Endothelial cell of umbilical vein (primary cell): ENCODE results near the gene XRN1. TPM values are rescaled to one million over a fixed set of nuclear protein-coding genes. Genes with fewer than 3 reads are reported as not detected.

ENCODE experiments used
- BruUV-seq: library from RNA; stranded (reverse); fragments of 400-500 nt; replicated peaks from 2 replicates; lab custom pipeline; 2021; lab: Mats Ljungman, UMichigan
- CTCF ChIA-PET: fragments of 300-600, 350-600 bp; sonication (Branson Sonifier 250); formaldehyde crosslinking; loops from one replicate; lab custom pipeline; 2021; ENCODE audit warnings: antibody characterized with exemption, inconsistent platforms; lab: Charles Lee
- POLR2A ChIA-PET: fragments of 300-600, 350-600 bp; sonication (Branson Sonifier 250); formaldehyde crosslinking; loops from one replicate; lab custom pipeline; 2021; ENCODE audit warnings: antibody characterized with exemption, inconsistent platforms; lab: Charles Lee
- DNase-seq: peaks from one replicate; pipeline ENCODE4 v3.0.0-alpha.2; 2011; ENCODE audit warnings: low read depth, low spot score
- FAIRE-seq: peaks from 2 replicates; lab custom pipeline; 2011; peaks lifted over from hg19 to GRCh38; lab: Jason Lieb, UNC
- H2AFZ ChIP-seq: 2 replicates; pipeline ENCODE4 v1.6.0; 2012; ENCODE audit warnings: low read depth, low read length, control low read depth, inconsistent platforms
- H3K27ac ChIP-seq: 2 replicates; pipeline ENCODE4 v1.5.1; 2011; ENCODE audit warnings: low read depth, mild to moderate bottlenecking, control low read depth, low read length, moderate library complexity; ENCODE audit not compliant: insufficient read depth
- H3K27me3 ChIP-seq, 2 experiments: 2 replicates each; pipeline versions ENCODE4 v1.6.0 to v1.6.1; 2011; ENCODE audit warnings: low read length in 2 of 2, mixed read lengths in 1 of 2; ENCODE audit not compliant: control insufficient read depth in 2 of 2, insufficient read depth in 2 of 2
- H3K36me3 ChIP-seq, 2 experiments: 2 replicates in 1 of 2; 3 replicates in 1 of 2; pipeline ENCODE4 v1.5.1; 2011; ENCODE audit warnings: low read length in 2 of 2, mild to moderate bottlenecking in 1 of 2, moderate library complexity in 1 of 2; ENCODE audit not compliant: control insufficient read depth in 2 of 2, insufficient read depth in 2 of 2; ENCODE audit errors: extremely low read depth in 1 of 2
- H3K4me1 ChIP-seq: 3 replicates; pipeline ENCODE4 v1.5.1; 2011; ENCODE audit warnings: mild to moderate bottlenecking, low read length; ENCODE audit not compliant: control insufficient read depth, insufficient read depth; ENCODE audit errors: extremely low read depth
- H3K4me2 ChIP-seq: 2 replicates; pipeline ENCODE4 v1.6.1; 2011; ENCODE audit warnings: low read length, control low read depth, mixed read lengths; ENCODE audit not compliant: insufficient read depth
- H3K4me3 ChIP-seq, 3 experiments: fragments of 200-600 bp in 1 of 3; sonication (generic), shearing (Covaris generic) in 1 of 3; replicated peaks in 1 of 3; 2 replicates each; pipeline ENCODE4 v1.5.1; 2011 to 2016; ENCODE audit warnings: control low read depth in 3 of 3, low read length in 3 of 3, mild to moderate bottlenecking in 2 of 3, inconsistent platforms in 1 of 3, low read depth in 1 of 3, moderate library complexity in 1 of 3; ENCODE audit not compliant: insufficient read depth in 1 of 3
- H3K79me2 ChIP-seq: 2 replicates; pipeline ENCODE4 v1.6.0; 2012; ENCODE audit warnings: low read length, inconsistent platforms; ENCODE audit not compliant: control insufficient read depth, insufficient read depth
- H3K9ac ChIP-seq: replicated peaks from 2 replicates; pipeline ENCODE3; 2011; ENCODE audit warnings: low read length, control low read depth; ENCODE audit not compliant: insufficient read depth; ENCODE audit errors: extremely low read depth
- H3K9me1 ChIP-seq: replicated peaks from 3 replicates; pipeline ENCODE4 v1.6.0; 2011; ENCODE audit warnings: mild to moderate bottlenecking, low read length; ENCODE audit not compliant: control insufficient read depth, insufficient read depth; ENCODE audit errors: extremely low read depth
- H3K9me3 ChIP-seq: replicated peaks from 2 replicates; pipeline ENCODE4 v1.5.1; 2012; ENCODE audit warnings: low read length, inconsistent platforms; ENCODE audit not compliant: control insufficient read depth, insufficient read depth
- H4K20me1 ChIP-seq: replicated peaks from 2 replicates; pipeline ENCODE3; 2011; ENCODE audit warnings: mild to moderate bottlenecking, low read length; ENCODE audit not compliant: control insufficient read depth, insufficient read depth; ENCODE audit errors: extremely low read depth
- CTCF ChIP-seq, 2 donors: IDR thresholded peaks; 1 replicate in 1 of 2; 2 replicates in 1 of 2; pipeline ENCODE4 v1.5.1; 2011; ENCODE audit warnings: low read length in 2 of 2, mild to moderate bottlenecking in 2 of 2, moderate library complexity in 2 of 2, control low read depth in 1 of 2, inconsistent platforms in 1 of 2, low read depth in 1 of 2; ENCODE audit not compliant: insufficient read depth in 1 of 2; ENCODE audit errors: extremely low read depth in 1 of 2
- EZH2 ChIP-seq: IDR thresholded peaks from 2 replicates; pipeline ENCODE4 v1.6.1; 2012; ENCODE audit warnings: borderline replicate concordance, low read depth, mild to moderate bottlenecking, moderate library complexity, low read length, inconsistent platforms; ENCODE audit not compliant: severe bottlenecking
- FOS ChIP-seq: IDR thresholded peaks from 2 replicates; pipeline ENCODE4 v1.6.1; 2011; ENCODE audit warnings: mild to moderate bottlenecking, low read length, moderate library complexity, borderline replicate concordance; ENCODE audit not compliant: insufficient read depth
- GATA2 ChIP-seq: IDR thresholded peaks from 2 replicates; pipeline ENCODE4 v1.7.0; 2011; ENCODE audit warnings: low read depth, mild to moderate bottlenecking, moderate library complexity, mixed read lengths, low read length; ENCODE audit not compliant: insufficient read length, insufficient read depth
- JUN ChIP-seq: IDR thresholded peaks from 2 replicates; pipeline ENCODE4 v1.6.1; 2011; ENCODE audit warnings: borderline replicate concordance, low read depth; ENCODE audit not compliant: insufficient read length, insufficient read depth
- MAX ChIP-seq: IDR thresholded peaks from 2 replicates; pipeline ENCODE4 v1.6.1; 2011; ENCODE audit not compliant: insufficient read depth, insufficient read length
- MYC ChIP-seq: IDR thresholded peaks from one replicate; pipeline ENCODE4 v1.6.1; 2011; ENCODE audit warnings: mild to moderate bottlenecking, low read depth, low read length
- POLR2A ChIP-seq: IDR thresholded peaks from 2 replicates; pipeline ENCODE4 v1.6.1; 2012; ENCODE audit warnings: low read depth, mild to moderate bottlenecking, control low read depth, low read length
- POLR2AphosphoS5 ChIP-seq: IDR thresholded peaks from 2 replicates; pipeline ENCODE4 v1.6.1; 2012; ENCODE audit warnings: low read depth, mild to moderate bottlenecking, control low read depth, low read length, moderate library complexity; ENCODE audit not compliant: insufficient read depth
- dilution Hi-C: fragments of 300-500 bp; cut with MboI; formaldehyde crosslinking; loops from one replicate; pipeline ENCODE4 v1.15.0; 2019; ENCODE audit warnings: low sequenced_read_pairs; ENCODE audit not compliant: extremely low pct_ligation_motif_present
- intact Hi-C: fragments of 100-400 bp; cut with micrococcal nuclease; formaldehyde crosslinking; loops from one replicate; pipeline ENCODE4 v1.10.0; 2022
- polyA plus RNA-seq, 4 experiments: library from polyadenylated mRNA; depleted of rRNA in 3 of 4; stranded (reverse) in 3 of 4; unstranded in 1 of 4; fragments of >200 nt; gene quantifications; 2 replicates each; pipeline versions ENCODE4 v1.2.1 to v1.2.3, GENCODE V29; 2011 to 2012; ENCODE audit warnings: missing spikeins in 1 of 4
- total RNA-seq: library from RNA; stranded (reverse); gene quantifications from 2 replicates; pipeline ENCODE4 v1.2.3, GENCODE V29; 2021

XRN1 gene
- total and polyA plus RNA-seq, 2 donors (not counting 3 experiments of a cell fraction or from before 2014, with no cell fraction given): 4.4 to 40.0 TPM

- TF ChIP-seq GATA2: no peak
- no peak for TF ChIP-seq MYC
- no peak for TF ChIP-seq CTCF (IDR thresholded peaks at IDR 0.05; ENCODE audit: extremely low read depth in 1 of 2, insufficient read depth in 1 of 2, low read depth in 1 of 2, low read length in 2 of 2)
- no peak for TF ChIP-seq POLR2A
- no peak for TF ChIP-seq MAX
- no peak for TF ChIP-seq FOS
- no peak for TF ChIP-seq POLR2AphosphoS5
- TF ChIP-seq JUN: no peak
- no peak for TF ChIP-seq EZH2
- dilution Hi-C loops: no loop called here
- ChIA-PET CTCF (interaction anchor here (0.9 to 1.2 kb wide), 3 partner anchors 11 to 40 kb away, joined by 3 read pairs; no protein-coding TSS in a partner anchor), POLR2A (no interaction called here)
- intact Hi-C loops: no loop called here
- Histone ChIP-seq H3K27me3 (no peaks in the 10 kb centered on the region), H3K4me2 (no peak overlapping the region), H3K9me1 (no peaks in the 10 kb centered on the region), H3K4me1 (no peaks in the 10 kb centered on the region), H3K79me2 (no peaks in the 10 kb centered on the region), H4K20me1 (no peaks in the 10 kb centered on the region), H3K36me3 (no peaks in the 10 kb centered on the region), H3K4me3 (no peak overlapping the region), H3K9me3 (no peaks in the 10 kb centered on the region), H3K9ac (no peak overlapping the region), H3K27ac (no peak overlapping the region), H2AFZ (no peak overlapping the region)
- DNase-seq: no peak
- FAIRE-seq: no peak
- no TSS peak for BruUV-seq
Observed at GRCh38 chr3:142319094-142319493, 128.7 kb downstream of the XRN1 start.
